GM18870 (cell line): ENCODE measurements around the gene NDUFV2.
"Not testable (repeated sequence)": the region's sequence is repeated elsewhere in the genome, so short reads cannot be mapped to it uniquely, and the experiment has no call there.

Experiments
- ATAC-seq: cut with Tn5 transposase; IDR thresholded peaks from one replicate; pipeline ENCODE4 v1.9.1; 2021; ENCODE audit warnings: moderate library complexity; ENCODE audit not compliant: unreplicated experiment

NDUFV2 gene

DNA sequence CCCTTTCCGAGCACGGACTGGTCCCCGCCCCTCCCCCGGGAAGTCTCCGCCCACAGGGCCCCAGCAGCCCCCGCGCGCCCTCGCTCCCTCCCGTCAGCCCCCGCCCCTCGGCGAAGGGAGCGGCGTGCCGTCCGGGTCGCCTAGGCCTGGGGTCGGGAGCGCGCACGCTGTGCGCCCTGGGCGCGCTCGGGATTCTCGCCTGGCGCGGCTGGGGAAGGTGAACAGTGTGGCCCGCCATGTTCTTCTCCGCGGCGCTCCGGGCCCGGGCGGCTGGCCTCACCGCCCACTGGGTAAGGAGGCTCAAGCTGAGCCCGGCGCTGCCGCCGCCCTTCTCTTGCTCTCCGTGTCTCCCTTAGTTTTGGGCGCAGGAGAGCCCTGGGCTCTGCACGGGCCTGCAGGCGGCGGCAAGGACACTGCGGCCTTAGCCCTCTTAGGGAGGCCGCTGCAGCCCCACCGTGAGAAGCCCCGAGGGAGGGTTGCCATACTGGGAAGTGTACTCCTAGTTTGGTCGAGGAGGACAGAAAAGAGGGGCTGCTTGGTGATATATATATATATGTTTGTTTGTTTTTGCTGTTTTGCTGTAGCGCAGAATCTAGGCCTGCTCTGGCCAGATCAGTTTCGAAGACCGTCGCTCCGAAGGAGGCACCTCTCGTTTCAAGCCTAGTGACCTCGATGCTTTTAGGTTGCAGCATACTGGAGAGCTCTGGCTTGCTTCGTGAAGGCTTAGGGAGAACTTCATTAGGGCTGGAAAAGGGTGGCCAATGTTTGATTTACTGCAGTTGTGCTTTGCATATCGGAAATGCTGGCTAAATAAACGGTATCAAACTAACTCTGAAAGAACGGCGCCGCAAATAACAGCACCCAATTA lies at the start of gene NDUFV2:
Gene NDUFV2 (plus strand): TSS at position 192 of the 868 bp plus-strand sequence. CDS start 45 bp downstream, at position 237.
- peak; percentile 68 for ATAC-seq

DNA sequence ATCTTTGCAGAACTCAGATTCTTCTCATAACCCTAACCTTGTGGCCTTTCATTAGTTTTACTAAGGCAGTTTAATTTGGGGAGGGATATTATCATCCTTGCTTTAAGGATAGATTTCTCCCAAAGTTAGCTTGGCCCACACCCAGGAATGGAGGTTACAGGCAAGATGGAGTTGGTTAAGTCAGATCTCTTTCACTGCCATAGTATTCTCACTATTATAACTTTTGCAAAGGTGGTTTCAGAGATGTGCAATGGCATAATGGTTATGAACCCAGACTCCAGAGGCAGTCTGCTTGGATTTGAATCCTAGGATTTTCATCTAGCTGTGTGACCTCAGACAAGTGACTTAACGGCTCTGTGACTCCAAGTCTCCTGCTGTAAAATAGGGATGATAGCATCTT lies 48.7 kb upstream of the NDUFV2 start:
- no peak for ATAC-seq

DNA sequence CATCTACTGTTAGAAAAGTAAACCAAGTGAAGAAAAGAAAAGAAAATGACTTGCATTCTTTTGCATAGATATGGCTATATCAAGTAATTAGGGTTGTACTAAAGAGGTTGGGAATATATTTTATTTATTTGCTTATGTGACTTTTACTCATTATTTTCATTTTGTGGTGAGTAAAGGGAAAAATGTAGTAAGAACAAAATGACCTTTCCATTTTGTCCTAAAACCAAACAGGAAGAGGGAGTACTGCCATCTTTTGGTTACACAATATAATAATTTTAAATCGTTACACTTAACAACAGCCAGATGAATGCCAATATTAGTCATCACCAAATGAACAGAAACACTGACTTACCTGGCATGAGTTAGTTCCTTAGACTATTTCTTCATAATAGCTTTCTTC lies 47.3 kb upstream of the NDUFV2 start:
- ATAC-seq = peak; percentile 48

DNA sequence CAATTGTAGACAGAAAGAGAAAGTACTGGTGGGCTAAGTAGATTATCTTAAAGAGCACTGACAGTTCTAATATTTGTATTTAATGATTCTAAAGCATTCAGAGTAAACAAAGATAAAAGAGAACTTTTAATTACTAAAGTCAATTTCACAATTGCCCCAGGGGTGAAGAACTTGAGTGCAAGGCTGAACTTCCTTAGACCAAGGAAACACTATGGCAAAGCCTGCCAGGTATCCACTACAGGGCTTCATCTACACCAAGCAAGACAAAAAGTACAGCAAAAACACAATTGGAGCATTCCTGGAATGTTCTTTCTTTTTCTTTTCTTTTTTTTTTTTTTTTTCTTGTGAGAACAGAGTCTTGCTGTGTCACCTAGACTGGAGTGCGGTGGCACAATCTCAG lies 46.9 kb upstream of the NDUFV2 start:
- ATAC-seq = no peak

DNA sequence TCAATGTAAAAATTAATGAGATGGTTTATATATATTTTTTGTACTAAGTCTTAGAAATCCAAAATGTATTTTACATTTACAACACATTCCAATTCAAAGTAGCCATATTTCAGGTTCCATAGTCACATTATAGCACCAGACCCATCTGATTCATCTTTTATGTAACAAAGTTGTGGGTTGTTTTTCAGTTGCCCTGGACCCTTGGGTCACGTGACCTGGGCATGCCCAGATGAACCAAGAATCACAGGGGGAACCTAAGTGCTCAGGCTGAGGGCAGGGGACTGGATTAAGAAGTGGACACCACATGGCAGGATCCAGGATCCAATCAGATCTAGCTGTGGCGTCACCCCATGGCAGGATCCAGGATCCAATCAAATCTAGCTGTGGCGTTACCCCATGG lies 44.9 kb upstream of the NDUFV2 start:
- ATAC-seq = no peak

DNA sequence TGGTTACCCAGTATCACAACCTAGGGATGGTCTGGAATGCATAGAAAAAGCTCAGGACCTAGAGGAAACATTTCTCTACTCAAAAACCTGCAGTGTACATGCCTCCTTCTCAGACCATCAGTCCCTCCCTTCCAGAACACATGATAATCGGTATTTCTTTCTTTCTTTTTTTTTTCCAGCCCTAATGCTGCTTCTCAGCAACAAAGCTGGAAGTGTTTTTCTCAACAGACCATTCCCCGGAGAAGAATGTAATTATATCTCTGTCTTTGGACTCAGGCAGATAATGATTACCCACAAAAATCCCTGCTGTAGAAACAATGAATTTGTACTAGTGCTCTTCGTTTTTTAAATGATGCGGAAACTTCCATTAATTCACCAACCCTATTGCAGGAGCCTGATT lies 44.1 kb upstream of the NDUFV2 start:
- ATAC-seq = no peak

DNA sequence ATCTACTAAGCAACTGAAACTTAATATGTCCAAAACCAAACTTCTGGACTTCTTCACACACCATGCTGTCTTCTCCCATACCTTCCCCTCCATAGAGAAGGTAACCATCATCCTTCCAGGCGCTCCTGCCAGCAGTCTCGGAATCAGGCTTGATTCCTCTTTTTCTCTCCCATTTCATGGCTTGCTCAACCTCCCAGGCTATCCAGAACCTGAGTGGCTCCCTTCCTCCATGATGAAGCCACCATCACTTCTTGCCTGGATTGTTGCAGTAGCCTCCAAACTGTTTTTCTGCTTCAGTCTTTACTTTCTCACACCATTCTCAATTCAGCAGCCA lies 40.1 kb upstream of the NDUFV2 start:
- ATAC-seq = no peak

DNA sequence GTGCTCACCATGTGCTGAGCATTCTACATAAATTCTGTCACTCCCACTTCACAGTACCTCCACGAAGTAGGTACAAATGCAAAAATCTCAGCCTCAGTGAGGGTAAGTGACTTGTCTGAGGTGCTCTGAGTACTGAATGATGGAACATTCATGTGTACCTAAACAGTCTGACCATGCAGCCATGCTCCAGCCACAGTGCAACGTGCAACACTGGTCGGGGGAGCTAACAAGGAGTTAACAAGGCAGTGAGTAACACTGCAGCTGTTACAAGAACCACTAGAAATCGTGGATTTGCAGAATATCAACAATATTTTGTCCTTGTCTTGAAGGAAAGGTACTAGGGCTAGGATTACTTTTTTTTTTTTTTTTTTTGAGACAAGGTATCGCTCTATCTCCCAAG lies 36.6 kb upstream of the NDUFV2 start:
- no peak for ATAC-seq

DNA sequence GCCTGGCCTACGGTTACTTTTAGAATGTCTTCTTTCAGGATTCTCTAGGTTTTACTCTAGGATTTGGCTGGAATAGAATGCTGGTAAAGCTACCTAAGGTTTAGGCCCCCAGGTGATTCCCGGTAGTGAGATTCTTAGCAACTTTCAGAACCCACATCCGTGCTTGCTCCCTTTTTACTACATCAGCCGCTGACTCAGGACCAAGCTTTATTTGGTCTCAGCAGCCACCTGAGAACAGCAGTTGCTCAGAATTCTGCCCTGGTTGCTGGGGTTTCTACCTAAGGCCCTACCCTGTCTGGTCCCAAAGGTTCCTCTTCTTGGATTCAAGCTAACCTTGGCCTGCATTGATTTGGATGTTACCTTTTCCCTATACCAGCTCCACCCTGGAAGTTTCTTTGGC lies 36.1 kb upstream of the NDUFV2 start:
- ATAC-seq = no peak

DNA sequence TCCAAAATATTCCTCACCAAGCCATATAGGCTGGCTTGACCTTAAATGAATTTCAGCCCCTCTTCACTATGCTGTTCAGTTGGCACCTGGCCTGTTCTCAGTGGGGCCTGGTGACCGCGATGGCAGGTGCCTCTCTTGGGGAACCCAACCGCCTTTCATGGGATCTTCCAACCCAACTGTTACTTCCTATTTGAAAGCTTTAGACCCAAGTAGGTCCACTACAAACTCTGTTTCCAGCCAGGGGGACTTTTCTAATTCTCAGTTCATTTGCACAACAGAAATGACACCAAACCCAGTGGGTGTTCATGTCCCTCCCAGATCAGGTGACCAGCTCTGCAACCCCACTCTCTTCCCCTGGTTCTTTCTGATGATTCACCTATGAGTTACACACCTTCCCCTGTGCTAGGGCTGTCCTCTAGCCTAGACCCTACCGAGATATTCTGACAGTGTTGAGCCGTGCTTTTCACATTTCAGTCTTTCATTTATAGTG lies 35.6 kb upstream of the NDUFV2 start:
- peak; percentile 54 for ATAC-seq

DNA sequence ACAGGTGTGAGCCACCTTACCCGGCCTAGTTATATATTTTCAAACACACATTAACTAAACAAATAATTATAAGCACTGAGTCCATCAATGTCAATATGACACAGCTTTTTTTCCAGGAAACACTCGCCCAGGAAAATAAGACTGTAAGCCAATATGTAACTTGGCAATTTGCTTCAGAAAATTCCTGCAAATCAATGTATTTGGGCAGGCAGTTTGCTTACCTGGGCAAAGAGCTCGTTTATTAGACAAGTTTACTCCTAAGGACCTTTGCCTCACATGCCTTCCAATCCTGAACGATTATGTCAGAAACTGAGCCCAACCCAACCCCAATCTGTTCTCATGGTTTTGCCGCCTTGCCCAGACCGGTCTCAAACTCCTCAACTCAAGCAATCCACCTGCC lies 34.7 kb upstream of the NDUFV2 start:
- ATAC-seq = no peak

DNA sequence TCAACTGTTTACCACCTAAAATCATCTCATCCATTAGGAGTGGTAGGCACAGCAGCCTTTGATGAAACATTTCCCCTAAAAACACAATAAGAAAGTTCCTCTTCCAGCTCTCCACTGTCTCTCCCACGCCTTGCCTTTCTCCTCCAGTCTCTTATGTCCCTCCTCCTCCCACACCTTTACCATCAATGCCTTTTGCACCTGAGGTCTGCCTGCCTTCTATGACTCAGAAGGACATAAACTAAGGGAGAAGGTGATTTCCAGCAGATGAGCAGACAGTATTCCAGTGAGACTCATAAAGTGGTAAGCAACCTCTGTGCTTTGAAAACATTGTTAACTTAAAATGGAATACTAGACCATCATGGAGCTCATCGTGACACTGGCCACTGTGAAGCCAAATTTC lies 34.2 kb upstream of the NDUFV2 start:
- no peak for ATAC-seq

DNA sequence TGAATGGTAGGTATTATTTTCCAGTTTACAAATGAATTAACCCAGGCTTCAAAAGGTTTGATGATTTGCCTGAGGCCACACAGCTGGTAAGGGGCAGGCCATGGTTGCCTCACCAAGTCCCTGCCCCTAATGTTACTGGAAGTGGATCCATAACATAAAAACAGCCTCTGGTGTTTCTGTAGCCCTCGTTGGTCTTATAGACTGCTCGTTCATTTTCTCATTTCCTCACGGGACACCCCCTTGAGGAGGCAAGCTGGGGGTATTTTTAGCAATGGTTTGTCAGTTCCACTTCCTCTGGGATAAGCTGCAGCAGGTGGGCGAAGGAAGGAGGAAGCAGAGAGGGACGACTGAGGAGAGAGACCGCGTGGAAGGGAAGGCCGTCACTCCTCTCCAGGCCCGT lies 32.9 kb upstream of the NDUFV2 start:
- no peak for ATAC-seq

DNA sequence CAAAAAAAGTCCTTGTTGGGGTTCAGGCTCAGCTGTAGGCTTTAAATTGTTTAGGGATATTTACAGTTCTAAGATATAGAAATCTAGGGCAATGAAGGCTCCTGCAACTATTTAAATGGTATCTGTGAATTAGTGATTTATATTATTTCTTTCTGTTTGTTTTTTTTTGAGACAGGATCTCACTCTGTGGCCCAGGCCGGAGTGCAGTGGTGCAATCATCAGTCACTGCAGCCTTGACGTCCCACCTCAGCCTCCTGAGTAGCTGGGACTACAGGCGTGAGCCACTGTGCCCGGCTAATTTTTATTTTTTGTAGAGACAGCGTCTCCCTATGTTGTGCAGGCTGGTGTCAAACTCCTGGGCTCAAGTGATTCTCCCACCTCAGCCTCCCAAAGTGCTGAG lies 32.3 kb upstream of the NDUFV2 start:
- no peak for ATAC-seq

DNA sequence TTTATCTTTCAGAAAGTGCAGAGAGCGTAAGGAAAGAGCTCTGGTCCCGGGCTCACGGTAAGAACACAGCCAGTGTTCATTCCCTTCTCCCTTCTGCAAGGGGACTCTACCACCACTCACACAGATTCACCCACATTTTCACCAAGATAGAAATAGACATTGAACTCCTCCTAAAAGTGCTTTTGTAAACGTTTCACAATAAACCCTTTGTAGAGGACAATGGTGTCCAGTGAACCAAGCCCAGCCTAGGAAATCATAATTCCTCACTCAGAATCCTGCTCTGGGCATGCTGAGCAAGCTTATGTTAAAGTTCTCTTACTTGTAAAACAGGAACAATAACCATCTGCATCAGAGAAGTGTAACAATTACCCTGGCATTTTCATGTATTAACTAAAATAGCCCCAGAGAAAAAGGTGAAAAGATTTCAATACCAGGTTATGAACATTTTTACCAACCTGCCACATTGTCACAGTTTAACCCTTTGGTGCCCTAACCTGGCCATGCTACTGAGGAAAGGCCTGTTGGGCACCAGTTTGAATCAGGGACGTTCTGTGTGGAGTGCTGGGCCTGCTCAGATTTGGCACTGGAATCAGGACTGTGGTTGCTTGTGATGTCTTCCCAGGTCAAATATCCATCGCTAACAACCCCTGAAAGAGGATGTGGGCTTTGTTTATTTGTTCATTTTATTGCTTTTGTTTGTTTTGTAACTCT lies 22.5 kb upstream of the NDUFV2 start:
- no peak for ATAC-seq

DNA sequence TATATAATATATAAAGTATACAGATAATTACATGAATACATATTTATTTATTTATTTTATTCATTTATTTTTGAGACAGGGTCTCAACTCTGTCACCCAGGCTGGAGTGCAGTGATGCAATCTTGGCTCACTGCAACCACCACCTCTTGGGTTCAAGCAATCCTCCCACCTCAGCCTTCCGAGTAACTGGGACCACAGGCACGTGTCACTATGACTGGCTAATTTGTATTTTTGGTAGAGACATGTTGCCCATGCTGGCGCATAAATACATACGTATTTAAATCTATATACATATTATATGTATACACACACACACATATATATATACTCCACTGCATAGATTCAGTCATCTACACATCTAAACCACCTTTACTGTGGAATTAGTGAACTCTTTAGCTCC lies 20.6 kb upstream of the NDUFV2 start:
- ATAC-seq = no peak

DNA sequence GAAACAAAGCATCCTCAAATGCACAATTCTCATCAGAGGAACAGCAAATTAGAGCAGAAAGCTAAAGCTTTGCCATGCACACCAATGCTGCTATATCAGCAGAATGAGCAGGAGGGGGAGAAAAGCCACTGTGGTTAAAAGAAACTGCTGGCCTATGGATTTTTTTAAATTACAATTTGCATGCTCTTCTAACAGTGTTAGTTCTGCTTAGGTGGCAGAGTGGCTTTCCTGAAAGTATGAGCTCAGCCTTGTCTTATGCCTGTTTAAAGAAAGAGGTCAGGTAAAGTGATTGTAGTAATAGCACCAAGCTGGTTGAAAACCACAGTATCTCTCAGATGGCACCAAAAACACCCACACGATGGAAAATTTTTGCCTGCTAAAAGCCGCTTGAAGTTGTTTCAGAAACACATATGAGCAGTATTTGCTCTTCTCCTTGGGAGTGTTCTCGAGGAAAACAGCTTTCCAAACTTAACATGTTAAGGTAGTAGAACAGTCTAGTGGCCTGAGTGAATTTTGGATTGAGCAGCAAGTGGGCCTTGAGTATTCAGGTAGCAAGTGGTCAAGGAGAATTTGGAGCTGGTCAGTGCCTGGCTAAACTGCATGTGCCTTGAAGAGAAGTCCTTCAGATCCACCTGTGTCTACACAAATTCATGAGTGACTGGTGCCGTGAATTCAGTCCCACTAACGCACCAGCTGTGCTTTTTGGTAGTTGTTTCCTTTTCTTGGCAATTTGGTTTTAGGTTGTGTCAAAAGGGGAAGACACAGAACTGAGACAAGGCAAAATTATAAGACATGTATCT lies 19.6 kb upstream of the NDUFV2 start:
- ATAC-seq = peak; percentile 87

DNA sequence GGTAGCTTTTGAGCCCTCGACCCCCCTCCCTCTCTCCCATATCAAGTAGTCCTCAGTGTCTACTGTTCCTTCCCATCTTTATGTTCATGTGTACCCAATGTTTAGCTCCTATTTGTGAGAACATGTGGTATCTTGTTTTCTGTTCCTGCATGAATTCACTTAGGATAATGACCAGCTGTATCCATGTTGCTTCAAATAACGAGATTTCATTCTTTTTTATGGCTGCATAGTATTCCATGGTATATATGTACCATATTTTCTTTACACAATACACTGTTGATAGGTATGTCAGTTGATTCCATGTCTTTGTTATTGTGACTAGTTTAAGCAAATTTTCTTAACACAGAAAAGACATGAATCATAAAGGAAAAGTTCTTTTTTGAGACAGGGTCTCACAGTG lies 16.5 kb upstream of the NDUFV2 start:
- ATAC-seq = no peak

DNA sequence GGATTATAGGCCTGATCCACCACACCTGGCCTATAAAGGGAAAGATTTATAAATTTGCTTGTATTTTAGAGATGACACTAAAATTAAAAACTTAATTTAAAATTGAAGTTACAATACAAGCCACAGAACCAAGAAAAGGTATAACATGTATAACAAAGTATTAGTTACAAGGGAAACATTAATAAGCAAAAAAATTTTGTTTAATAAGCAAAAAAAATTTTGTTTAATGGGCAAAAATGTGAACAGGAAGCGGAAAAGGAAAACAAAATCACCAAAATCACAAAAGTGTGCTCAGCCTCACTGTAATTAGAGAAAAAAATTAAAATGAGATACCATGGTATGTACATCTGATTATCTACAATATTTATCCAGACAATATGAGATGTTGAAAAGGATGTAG lies 15.9 kb upstream of the NDUFV2 start:
- ATAC-seq = no peak

DNA sequence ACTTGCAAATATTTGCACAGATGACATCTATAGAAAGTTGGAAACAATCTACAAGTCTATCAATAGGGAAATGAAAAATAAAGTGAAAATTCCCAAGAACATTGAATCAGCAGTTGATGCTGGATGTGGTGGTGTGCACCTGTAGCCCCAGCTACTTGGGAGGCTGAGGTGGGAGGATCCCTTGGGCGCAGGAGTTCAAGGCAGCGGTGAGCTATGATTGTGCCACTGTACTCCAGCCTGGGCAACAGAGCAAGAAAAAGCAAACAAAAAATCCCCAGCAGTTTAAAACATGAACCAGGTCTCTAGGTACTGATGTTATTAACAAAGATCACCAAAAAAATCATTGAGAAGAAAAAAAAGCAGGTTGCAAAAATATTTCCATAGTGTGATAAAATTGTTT lies 15.4 kb upstream of the NDUFV2 start:
- ATAC-seq = no peak

DNA sequence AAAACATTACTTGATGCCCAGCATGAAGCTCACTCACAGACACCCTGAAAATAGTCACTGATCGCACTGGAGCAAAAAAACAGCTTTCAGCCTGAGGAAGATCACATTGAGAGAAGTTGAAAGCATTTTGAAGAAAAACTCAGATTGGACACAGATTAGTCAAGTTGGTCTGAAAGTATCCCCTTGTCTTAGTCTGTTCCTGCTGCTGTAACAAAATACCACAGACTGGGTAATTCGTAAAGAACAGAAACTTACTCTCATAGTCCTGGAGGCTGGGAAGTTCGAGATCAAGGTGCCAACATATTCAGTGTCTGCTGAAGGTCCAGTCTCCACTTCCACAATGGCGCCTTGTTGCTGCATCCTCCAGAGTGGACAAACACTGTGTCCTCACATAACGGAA lies 14.2 kb upstream of the NDUFV2 start:
- no peak for ATAC-seq

DNA sequence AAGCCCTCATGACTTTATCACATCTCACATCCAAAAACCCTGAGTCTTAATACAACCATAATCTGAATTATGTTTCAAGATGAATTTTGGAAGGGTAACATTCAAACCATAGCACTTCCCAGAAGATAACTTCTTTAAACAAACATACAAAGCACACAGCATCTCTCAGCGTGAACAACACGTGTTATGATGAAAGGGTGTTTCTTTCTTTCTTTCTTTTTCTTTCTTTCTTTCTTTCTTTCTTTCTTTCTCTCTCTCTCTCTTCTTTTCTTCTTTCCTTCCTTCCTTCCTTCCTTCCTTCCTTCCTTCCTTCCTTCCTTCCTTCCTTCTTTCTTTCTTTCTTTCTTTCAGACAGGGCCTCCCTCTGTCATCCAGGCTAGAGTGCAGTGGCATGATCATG lies 13.8 kb upstream of the NDUFV2 start:
- ATAC-seq = not testable (repeated sequence)
